GM12874 (cell line): ENCODE results near the gene RPL32.
A peak's percentile ranks its signal among the peaks of the same experiment; 100 is the strongest.

Experiments used
- TF ChIP-seq, protein P1 (sequence below): IDR thresholded peaks from 2 replicates; pipeline ENCODE4 v1.5.1; 2011; ENCODE audit warnings: low read depth, mild to moderate bottlenecking, control low read depth, low read length, moderate library complexity; ENCODE audit not compliant: insufficient read depth

The RPL32 gene

GRCh38 chr3:12829404-12829803, 12.0 kb downstream of the RPL32 start:
- TF ChIP-seq, protein P1, sequence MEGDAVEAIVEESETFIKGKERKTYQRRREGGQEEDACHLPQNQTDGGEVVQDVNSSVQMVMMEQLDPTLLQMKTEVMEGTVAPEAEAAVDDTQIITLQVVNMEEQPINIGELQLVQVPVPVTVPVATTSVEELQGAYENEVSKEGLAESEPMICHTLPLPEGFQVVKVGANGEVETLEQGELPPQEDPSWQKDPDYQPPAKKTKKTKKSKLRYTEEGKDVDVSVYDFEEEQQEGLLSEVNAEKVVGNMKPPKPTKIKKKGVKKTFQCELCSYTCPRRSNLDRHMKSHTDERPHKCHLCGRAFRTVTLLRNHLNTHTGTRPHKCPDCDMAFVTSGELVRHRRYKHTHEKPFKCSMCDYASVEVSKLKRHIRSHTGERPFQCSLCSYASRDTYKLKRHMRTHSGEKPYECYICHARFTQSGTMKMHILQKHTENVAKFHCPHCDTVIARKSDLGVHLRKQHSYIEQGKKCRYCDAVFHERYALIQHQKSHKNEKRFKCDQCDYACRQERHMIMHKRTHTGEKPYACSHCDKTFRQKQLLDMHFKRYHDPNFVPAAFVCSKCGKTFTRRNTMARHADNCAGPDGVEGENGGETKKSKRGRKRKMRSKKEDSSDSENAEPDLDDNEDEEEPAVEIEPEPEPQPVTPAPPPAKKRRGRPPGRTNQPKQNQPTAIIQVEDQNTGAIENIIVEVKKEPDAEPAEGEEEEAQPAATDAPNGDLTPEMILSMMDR: no peak

DNA sequence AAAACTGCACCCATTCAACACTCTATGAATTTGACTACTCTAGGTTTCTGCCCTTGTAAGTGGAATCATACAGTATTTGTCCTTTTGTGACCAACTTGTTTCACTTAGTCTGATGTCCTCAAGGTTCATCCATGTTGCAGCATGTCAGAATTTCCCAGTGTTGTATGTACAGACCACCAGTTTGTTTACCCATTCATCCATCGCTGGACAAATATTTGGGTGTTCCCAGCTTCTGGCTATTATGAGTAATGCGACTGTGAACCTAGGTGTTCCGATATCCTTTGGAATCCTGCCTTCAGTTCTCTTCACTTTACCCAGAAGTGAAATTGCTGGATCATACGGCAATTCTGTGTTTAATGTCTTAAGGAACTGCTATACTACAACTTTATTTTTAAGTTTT, 12.6 kb downstream of the RPL32 start:
- TF ChIP-seq, protein P1: no peak

DNA sequence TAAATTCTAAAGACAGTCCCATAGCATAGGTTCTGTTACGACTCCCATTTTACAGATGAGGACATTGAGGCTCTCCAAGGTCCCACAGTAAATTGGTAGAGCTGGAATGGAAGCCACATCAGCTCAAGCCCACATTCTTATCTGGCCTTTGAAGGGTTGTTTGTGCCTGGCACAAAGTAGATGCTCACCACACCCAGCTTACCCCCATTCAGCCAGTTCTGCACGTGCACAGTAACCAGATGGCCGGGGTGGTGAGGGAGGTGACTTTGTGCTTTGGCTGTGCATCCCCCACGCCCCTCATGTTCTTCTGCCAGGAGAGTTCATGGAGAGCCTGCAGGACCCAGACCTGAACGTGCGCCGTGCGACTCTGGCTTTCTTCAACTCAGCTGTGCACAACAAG, 16.2 kb downstream of the RPL32 start:
- TF ChIP-seq, protein P1: no peak

GRCh38 chr3:12824299-12824698, 17.1 kb downstream of the RPL32 start:
- TF ChIP-seq, protein P1: no peak

DNA sequence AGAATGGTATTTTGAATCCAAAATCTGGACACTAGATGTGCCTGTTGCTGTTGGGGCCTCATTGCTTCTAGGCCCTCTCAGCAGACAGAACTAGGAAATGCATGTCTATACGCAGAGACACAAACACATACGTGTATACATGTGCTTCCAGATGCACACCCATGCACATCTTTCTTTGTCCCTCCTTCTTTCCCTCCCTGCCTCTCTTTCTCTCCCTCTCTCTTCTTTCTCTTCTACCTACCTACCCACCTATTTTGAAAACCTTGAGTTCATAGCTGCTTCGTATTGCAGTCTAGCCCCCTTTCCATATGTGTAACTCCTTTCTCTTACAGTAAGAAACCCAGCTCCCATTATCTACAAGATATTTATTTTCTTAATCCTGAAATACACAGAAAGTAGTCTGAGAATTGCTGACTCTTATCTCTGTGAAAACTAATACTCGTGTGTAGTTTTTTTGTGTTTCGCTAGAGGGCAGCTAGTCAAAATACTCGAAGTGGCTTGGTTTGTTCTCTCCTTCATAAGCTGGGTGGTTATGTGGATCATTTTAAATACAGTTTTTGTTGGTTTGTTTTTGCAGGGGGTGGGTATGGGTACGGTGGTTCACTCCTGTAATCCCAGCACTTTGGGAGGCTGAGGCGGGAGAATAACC, 18.5 kb downstream of the RPL32 start:
- TF ChIP-seq, protein P1: peak; percentile 25; the same call in 1 of the 2 replicates

- TF ChIP-seq, protein P1: no peak
These were observed 22.6 kb downstream of the RPL32 start for GRCh38 chr3:12818773-12819172.

GRCh38 chr3:12818273-12818672, 23.1 kb downstream of the RPL32 start:
- TF ChIP-seq, protein P1: no peak
